Endodermal cell (in vitro differentiated cells): ENCODE results near the gene SELE. TPM values are rescaled to one million over a fixed set of nuclear protein-coding genes. Genes with fewer than 3 reads are reported as not detected.

Experiments
- DNase-seq: peaks from one replicate; pipeline ENCODE4 v3.0.0-alpha.2; 2017
- H3K27ac ChIP-seq: 2 replicates; pipeline ENCODE4 v1.5.1; 2013; ENCODE audit warnings: mild to moderate bottlenecking, low read depth, low read length, moderate library complexity
- H3K27me3 ChIP-seq: 2 replicates; pipeline ENCODE4 v1.6.1; 2013; ENCODE audit warnings: mild to moderate bottlenecking, low read length, moderate library complexity; ENCODE audit not compliant: insufficient read depth, control insufficient read depth, poor library complexity, severe bottlenecking
- H3K36me3 ChIP-seq: 2 replicates; pipeline ENCODE4 v1.7.0; 2013; ENCODE audit warnings: mild to moderate bottlenecking, low read length, moderate library complexity; ENCODE audit not compliant: control insufficient read depth, insufficient read depth
- H3K4me1 ChIP-seq: one replicate; pipeline ENCODE4 v1.7.0; 2013; ENCODE audit warnings: low read length; ENCODE audit not compliant: control insufficient read depth, insufficient read depth
- H3K4me3 ChIP-seq: 2 replicates; pipeline ENCODE4 v1.5.1; 2013; ENCODE audit warnings: mild to moderate bottlenecking, low read length, moderate library complexity
- H3K9ac ChIP-seq: 2 replicates; pipeline ENCODE4 v1.6.1; 2013; ENCODE audit warnings: mild to moderate bottlenecking, low read length, moderate library complexity; ENCODE audit not compliant: poor library complexity, severe bottlenecking; ENCODE audit errors: extremely low read depth
- H3K9me3 ChIP-seq: 2 replicates; pipeline ENCODE4 v1.6.1; 2013; ENCODE audit warnings: mild to moderate bottlenecking, low read length, moderate library complexity; ENCODE audit not compliant: control insufficient read depth
- H3K27ac Mint-ChIP-seq: 2 replicates; pipeline ENCODE4 v1.8.0; 2020; ENCODE audit warnings: mixed read lengths
- H3K27me3 Mint-ChIP-seq: 2 replicates; pipeline ENCODE4 v1.8.0; 2021; ENCODE audit warnings: mild to moderate bottlenecking, mixed read lengths; ENCODE audit not compliant: insufficient read depth
- H3K36me3 Mint-ChIP-seq: 2 replicates; pipeline ENCODE4 v1.8.0; 2020; ENCODE audit warnings: low read depth, mixed read lengths
- H3K4me1 Mint-ChIP-seq: 2 replicates; pipeline ENCODE4 v1.8.0; 2020; ENCODE audit warnings: mixed read lengths
- H3K4me3 Mint-ChIP-seq: 2 replicates; pipeline ENCODE4 v1.8.0; 2020; ENCODE audit warnings: mild to moderate bottlenecking, moderate library complexity, mixed read lengths
- H3K9me3 Mint-ChIP-seq: 2 replicates; pipeline ENCODE4 v1.8.0; 2020; ENCODE audit warnings: mild to moderate bottlenecking, mixed read lengths
- WGBS, 2 experiments: methylation state at CpG; one replicate each; pipeline versions ENCODE4 v1.1.5 to v1.1.7; 2013; ENCODE audit warnings: missing lambda C conversion rate in 2 of 2, mixed read lengths in 1 of 2; ENCODE audit not compliant: insufficient coverage in 1 of 2, insufficient read length in 1 of 2; 5-methylcytosine and 5-hydroxymethylcytosine counted together
- total RNA-seq, 2 donors: library from RNA; stranded (reverse); fragmentation: NEBNext Ultra II Directional in 1 of 2; extraction: Animal tissue kit (Norgen Biotek cat#: 25700) in 1 of 2; gene quantifications; 2 replicates in 1 of 2; 3 replicates in 1 of 2; pipeline ENCODE4 v1.2.1, GENCODE V29; 2021
- TF ChIP-seq, protein P1 (sequence below): fragments of 200-600 bp; sonication (generic); conservative IDR thresholded peaks from 2 replicates; pipeline ENCODE4 v1.5.0; 2021; ENCODE audit warnings: antibody characterized with exemption, mild to moderate bottlenecking

The SELE gene
- total RNA-seq, 2 donors from 2014 or later: not detected

GRCh38 chr1:169739980-169740379, 6.1 kb upstream of the SELE start:
- 90 to 97% methylated on average over 4 to 5 of the region's 5 CpGs for WGBS, 2 experiments
- H3K9me3 Mint-ChIP-seq: peaks cover 5% of the 10 kb centered on the region
- Histone ChIP-seq H3K27ac (no peak overlapping the region), H3K36me3 (no peaks in the 10 kb centered on the region), H3K4me1 (peaks cover 1% of the 10 kb centered on the region), H3K9me3 (no peaks in the 10 kb centered on the region), H3K9ac (no peak overlapping the region), H3K27me3 (no peaks in the 10 kb centered on the region), H3K4me3 (no peak overlapping the region)
- no peaks in the 10 kb centered on the region for H3K36me3 Mint-ChIP-seq
- DNase-seq: no peak
- H3K27me3 Mint-ChIP-seq: no peaks in the 10 kb centered on the region
- TF ChIP-seq, protein P1, sequence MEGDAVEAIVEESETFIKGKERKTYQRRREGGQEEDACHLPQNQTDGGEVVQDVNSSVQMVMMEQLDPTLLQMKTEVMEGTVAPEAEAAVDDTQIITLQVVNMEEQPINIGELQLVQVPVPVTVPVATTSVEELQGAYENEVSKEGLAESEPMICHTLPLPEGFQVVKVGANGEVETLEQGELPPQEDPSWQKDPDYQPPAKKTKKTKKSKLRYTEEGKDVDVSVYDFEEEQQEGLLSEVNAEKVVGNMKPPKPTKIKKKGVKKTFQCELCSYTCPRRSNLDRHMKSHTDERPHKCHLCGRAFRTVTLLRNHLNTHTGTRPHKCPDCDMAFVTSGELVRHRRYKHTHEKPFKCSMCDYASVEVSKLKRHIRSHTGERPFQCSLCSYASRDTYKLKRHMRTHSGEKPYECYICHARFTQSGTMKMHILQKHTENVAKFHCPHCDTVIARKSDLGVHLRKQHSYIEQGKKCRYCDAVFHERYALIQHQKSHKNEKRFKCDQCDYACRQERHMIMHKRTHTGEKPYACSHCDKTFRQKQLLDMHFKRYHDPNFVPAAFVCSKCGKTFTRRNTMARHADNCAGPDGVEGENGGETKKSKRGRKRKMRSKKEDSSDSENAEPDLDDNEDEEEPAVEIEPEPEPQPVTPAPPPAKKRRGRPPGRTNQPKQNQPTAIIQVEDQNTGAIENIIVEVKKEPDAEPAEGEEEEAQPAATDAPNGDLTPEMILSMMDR: no peak
- H3K4me1 Mint-ChIP-seq: peaks cover 1% of the 10 kb centered on the region
- H3K27ac Mint-ChIP-seq: no peak overlapping the region
- H3K4me3 Mint-ChIP-seq: no peak overlapping the region

DNA sequence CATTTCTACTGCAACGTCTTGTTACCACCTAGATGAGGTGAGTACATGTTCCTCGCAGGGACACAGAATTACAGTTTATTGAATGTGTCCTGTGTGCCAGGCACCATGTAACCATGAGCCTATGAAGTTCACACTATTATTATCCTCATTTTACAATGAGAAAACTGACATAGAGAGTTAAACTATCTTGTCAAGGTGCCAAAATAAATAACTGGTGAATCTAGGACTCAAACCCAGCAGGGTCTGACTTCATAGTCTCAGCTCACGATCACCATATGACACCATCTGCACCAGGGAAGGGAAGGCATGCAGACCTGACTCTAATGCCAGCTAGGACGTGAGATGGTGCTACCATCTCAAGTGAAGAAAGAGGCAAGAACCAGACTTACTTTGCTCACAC, 2.4 kb downstream of the SELE start:
- Mint-ChIP-seq H3K4me3 (no peak overlapping the region), H3K27ac (no peak overlapping the region), H3K36me3 (no peaks in the 10 kb centered on the region), H3K9me3 (no peaks in the 10 kb centered on the region), H3K27me3 (no peaks in the 10 kb centered on the region), H3K4me1 (no peaks in the 10 kb centered on the region)
- no peak overlapping the region for H3K27ac ChIP-seq
- H3K4me3 ChIP-seq: no peak overlapping the region
- no peaks in the 10 kb centered on the region for H3K9me3 ChIP-seq
- DNase-seq: no peak
- peaks cover 11% of the 10 kb centered on the region for H3K27me3 ChIP-seq
- no peaks in the 10 kb centered on the region for H3K4me1 ChIP-seq
- H3K36me3 ChIP-seq: no peaks in the 10 kb centered on the region
- H3K9ac ChIP-seq: no peak overlapping the region
- WGBS, 2 experiments: 84 to 100% methylated on average over 2 to 4 of the region's 4 CpGs
- TF ChIP-seq, protein P1: no peak

DNA sequence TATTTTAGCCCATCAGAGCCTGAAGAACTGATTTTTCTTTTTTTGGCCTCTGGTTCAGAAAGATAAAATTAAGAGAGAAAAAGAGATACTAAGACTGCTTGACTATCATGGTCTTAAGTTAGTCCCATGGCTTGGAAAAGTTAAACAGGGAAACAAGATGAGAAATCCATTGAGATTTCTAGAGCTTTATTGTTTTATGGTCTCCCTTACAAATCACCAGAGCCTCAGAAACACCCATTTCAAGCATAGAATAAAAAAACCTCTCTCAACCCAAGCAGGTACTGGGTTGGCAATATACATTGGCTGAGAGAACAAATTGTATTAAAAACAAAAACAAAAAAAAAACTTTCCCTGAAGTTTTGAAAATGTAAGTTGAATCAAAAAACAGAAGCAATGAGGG, 3.9 kb downstream of the SELE start:
- Mint-ChIP-seq H3K27ac (no peak overlapping the region), H3K36me3 (no peaks in the 10 kb centered on the region), H3K4me1 (no peaks in the 10 kb centered on the region), H3K4me3 (no peak overlapping the region), H3K27me3 (no peaks in the 10 kb centered on the region), H3K9me3 (no peaks in the 10 kb centered on the region)
- TF ChIP-seq, protein P1: no peak
- DNase-seq: no peak
- no peaks in the 10 kb centered on the region for H3K9me3 ChIP-seq
- no peaks in the 10 kb centered on the region for H3K36me3 ChIP-seq
- no peaks in the 10 kb centered on the region for H3K4me1 ChIP-seq
- no peak overlapping the region for H3K27ac ChIP-seq
- no peak overlapping the region for H3K9ac ChIP-seq
- peaks cover 11% of the 10 kb centered on the region for H3K27me3 ChIP-seq
- no peak overlapping the region for H3K4me3 ChIP-seq
